GM19023 (cell line): Measurements from ENCODE around the gene COL12A1.

Experiments
- ATAC-seq: cut with Tn5 transposase; IDR thresholded peaks from one replicate; pipeline ENCODE4 v1.9.1; 2021; ENCODE audit warnings: mild to moderate bottlenecking, moderate library complexity; ENCODE audit not compliant: unreplicated experiment

Gene COL12A1

GRCh38 chr6:75205776-75206575, at the start of gene COL12A1:
Gene COL12A1, minus strand, starts transcription at chr6:75206053. Its CDS starts 3,261 bp downstream, at chr6:75202792.
- no peak for ATAC-seq

DNA sequence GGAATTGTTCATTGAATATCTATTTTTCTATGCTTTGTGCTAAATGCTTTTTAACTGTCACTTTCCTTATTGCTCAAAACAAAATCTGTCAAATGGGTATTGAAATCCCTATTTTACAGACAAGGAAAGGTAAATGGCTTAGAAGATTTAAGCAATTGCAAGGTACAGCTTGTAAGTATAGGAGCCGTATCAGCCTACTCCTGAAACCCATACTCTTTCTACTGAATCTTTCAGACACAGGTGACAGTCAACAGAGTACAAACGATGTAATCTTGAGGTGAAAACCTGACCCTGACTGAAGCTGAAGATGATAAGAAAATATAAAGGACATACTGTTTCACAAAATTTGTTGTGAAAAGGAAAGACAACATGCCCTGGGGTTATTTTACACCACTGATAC, 44.7 kb upstream of the COL12A1 start:
- no peak for ATAC-seq

DNA sequence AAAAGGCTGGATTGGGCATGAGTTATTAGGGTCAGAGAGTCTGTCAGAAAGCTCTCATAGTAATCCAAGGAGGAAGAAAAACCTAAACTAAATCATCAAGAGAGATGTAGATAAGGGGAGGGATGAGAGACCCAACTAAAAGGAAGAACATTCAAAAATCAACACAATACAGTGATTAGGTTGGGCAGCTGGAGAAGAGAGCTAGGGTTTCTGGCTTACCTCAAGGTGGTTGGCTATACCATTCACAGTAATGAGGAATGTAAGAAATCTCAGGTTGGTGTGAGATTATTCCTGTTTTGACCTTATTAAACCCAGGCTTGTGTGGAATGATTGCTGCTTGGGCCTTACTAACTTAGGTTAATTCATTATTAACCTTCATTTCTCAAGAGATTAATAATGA, 44.0 kb upstream of the COL12A1 start:
- no peak for ATAC-seq

DNA sequence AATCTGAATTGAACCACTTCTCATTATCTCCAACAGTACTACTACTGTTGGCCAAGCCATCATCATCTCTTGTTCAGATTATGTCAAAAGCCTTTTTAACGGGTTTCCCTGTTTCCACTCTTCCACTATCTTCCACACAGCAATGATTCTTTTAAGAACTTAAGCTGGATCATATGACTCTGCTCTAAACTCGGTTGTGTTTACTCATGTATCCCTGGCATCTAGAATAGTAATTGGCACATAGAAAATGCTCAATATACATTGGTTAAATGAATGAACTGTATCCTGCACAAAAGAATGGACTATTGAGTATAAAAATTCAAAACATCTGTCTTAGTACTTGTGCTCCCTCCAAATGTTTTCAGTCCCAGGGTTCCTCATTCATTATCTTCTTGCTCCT, 40.5 kb upstream of the COL12A1 start:
- no peak for ATAC-seq

- no peak for ATAC-seq
Observed at GRCh38 chr6:75244063-75244584, 38.3 kb upstream of the COL12A1 start.

DNA sequence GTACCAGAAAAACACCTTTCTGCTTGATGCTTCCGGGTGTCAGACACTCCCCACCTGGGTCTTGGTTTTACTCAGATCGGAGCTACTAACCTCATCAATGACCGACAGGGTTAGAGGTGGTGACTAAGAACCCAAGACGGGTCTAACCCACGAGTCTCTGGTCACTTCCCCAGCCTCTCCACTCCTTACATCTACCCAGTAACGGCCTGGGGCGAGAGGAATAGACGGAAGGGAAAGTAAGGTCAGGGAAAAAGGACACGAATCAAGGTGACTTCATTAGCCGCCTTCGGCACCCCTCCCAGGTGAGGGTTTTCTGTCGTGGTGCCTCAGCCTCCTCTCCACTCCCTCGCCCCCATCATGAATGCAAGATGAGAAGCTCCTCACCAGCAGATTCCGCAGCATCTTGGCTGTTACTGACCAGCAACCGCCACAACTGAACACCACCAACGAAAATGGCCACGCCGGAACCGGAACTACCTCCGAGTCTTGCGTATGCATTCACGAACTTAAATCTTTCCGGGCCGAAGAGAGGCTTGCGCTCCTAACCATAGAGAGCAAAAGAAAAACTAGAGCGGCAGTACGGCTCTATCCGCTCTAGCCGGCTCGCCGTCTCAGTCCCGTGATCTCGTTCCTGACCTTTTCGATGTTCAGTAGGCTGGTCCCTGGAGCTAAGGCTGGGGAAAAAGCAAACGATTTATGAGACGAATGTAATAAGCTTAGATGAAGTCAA, 37.6 kb upstream of the COL12A1 start, which contains the start of gene COX7A2:
TSS of gene COX7A2 (minus strand) at position 469 of the 730 bp plus-strand sequence. CDS start at position 402, 67 bp downstream.
- peak; percentile 95 for ATAC-seq

DNA sequence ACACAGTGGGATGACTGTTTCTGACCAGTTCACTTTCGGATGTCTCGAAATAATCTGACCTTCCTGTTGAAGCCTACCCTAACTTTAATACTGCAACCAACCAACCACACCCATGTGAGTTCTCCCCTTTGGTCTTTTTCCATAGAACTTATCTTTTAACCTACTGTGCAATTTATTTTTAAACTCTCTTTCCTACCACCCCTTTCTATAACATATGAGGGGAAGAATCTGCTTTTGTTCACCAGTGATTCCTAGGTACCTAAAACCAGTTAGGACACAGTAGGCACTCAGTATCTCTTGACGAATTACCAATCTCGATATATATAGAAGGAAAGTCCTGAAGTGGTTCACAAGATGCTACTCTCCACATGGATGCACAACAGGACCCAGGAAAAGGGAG, 30.8 kb upstream of the COL12A1 start:
- no peak for ATAC-seq

- no peak for ATAC-seq
Observed at GRCh38 chr6:75235271-75235670, 29.4 kb upstream of the COL12A1 start.

GRCh38 chr6:75234126-75234865, 28.4 kb upstream of the COL12A1 start:
- no peak for ATAC-seq

DNA sequence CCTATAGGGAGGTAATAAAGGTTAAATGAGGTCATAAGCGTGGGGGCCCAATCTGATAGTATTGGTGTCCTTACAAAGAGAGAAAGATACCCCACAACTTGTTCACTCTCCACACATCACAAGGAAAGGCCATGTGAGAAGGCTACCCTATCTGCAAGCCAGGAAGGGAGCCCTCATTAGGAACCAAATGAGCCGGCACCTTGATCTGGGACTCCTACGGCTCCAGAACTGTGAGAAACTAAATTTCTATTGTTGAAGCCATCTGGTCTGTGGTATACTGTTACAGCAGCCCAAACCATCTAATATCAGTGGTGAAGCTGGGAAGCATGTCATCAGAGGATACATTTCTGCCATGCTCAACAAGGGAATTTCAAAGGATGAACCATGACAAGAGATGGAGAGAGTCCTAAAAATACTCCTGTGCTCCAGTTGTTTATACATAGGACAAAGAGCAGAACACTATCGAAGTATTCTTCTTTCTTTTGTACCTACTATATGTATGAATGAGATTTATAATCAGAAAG, 27.3 kb upstream of the COL12A1 start:
- ATAC-seq, result no peak

GRCh38 chr6:75230484-75231325, 24.9 kb upstream of the COL12A1 start:
- ATAC-seq, result no peak

- ATAC-seq, result no peak
Observed at GRCh38 chr6:75224303-75224926, 18.6 kb upstream of the COL12A1 start.

- no peak for ATAC-seq
Observed at GRCh38 chr6:75223428-75223827, 17.6 kb upstream of the COL12A1 start.

DNA sequence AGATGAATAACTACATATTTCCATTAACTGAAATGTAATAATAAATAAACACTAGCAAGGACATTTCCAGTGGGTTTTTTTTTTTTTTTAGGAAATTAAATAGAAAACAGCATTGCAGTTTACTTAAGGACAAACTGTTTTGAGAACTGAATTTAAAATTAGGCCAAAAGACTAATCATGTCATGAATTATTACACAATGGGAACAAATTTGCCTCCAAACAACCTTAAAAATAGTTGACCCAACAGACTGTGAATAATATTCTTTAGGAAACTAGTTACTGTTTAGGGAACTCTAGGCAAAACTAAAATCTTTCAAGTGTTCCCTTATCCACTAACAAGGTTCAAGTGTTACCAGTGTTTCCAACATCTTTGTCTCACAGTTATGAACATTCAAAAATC, 16.4 kb upstream of the COL12A1 start:
- no peak for ATAC-seq

DNA sequence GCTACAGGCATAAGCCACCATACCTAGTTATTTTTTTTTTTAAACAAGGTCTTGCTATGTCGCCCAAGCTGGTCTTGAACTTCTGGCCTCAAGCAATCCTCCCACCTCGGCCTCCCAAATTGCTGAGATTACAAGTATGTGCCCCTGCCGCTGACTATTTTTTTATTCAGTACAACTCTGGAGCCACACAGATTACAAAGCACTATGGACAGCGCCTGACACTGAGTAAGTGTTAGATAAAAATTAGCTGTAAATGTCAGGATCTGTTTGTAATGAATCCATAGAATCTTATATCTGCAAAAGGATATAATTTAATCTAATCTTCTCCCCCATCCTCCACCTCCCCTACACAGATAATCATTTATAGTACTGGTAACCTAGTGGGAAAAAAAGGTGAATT, 15.3 kb upstream of the COL12A1 start:
- ATAC-seq, result no peak

- no peak for ATAC-seq
Observed at GRCh38 chr6:75220357-75220756, 14.5 kb upstream of the COL12A1 start.

- no peak for ATAC-seq
Observed at GRCh38 chr6:75219263-75219662, 13.4 kb upstream of the COL12A1 start.

DNA sequence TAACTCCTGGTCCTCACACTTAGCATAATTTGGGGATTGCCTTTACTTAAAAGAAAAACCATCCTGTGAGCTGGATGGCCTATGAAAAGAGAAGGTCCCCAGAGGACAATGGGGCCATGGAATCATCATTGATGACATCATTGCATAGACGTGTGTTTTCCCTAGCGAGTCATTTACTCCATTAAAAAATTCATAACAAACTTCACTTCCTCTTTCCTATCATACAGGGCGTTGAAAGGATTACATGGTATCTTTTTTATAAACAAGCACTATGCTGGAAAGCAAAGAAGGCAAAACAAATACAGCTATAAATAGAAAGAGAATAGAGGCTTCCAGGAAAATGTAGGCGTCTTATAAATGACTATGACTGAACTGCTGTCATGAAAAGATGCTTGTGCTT, 11.3 kb upstream of the COL12A1 start:
- ATAC-seq, result no peak

DNA sequence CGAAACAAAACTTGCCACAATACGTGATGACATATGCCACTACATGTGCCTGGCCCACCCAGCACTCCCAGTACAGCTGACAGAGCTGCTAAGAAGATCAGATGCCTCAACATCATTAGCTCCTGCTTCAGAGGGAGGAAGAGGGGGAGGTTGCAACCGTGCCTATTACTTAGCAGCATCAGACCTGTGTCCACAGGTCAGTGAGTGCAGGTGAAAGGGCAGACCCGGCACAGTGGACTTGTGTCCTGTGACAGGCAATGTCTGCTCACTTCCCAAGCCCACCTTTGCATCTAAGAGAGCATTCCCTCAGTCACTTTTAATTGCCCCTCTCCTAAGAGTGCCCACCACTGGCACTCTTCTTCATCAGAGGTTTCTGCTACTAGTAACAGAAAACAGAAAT, 9.4 kb upstream of the COL12A1 start:
- no peak for ATAC-seq

DNA sequence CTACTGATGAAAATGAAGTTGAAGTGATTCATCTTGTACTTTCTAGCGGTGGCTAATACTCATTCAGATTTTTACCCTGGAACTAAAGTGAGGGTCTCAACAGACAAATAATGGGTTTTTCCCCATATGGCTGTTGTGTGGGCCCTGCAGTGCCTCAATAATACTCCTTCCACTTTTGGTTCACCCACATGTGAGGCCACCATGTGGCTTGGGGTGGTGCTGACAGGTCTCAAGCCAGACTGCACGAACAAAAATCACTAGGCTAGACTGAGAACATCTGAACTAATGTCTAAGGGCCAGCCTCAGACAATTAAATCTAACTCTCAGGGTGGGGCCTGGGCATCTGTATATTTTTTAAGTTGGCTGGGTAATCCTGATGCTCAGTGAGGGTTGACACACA, 7.9 kb upstream of the COL12A1 start:
- ATAC-seq, result peak; percentile 45
